Endothelial cell (in vitro differentiated cells): ENCODE measurements around the gene AMBP. TPM values are rescaled to one million over a fixed set of nuclear protein-coding genes. Genes with fewer than 3 reads are reported as not detected.

ENCODE experiments used
- DNase-seq: peaks from one replicate; pipeline ENCODE4 v3.0.0; 2021; ENCODE audit warnings: low spot score
- H3K27ac Mint-ChIP-seq: one replicate; pipeline ENCODE4 v1.8.0; 2021; ENCODE audit warnings: mixed read lengths, inconsistent platforms; ENCODE audit not compliant: unreplicated experiment
- H3K27me3 Mint-ChIP-seq: one replicate; pipeline ENCODE4 v1.8.0; 2021; ENCODE audit warnings: mild to moderate bottlenecking, moderate library complexity, mixed read lengths, inconsistent platforms; ENCODE audit not compliant: unreplicated experiment
- H3K36me3 Mint-ChIP-seq: one replicate; pipeline ENCODE4 v1.8.0; 2021; ENCODE audit warnings: mild to moderate bottlenecking, low read depth, mixed read lengths, inconsistent platforms; ENCODE audit not compliant: unreplicated experiment
- H3K4me1 Mint-ChIP-seq: one replicate; pipeline ENCODE4 v1.8.0; 2021; ENCODE audit warnings: mild to moderate bottlenecking, mixed read lengths, inconsistent platforms; ENCODE audit not compliant: unreplicated experiment
- H3K4me3 Mint-ChIP-seq: one replicate; pipeline ENCODE4 v1.8.0; 2021; ENCODE audit warnings: mild to moderate bottlenecking, mixed read lengths, inconsistent platforms; ENCODE audit not compliant: unreplicated experiment
- H3K9me3 Mint-ChIP-seq: one replicate; pipeline ENCODE4 v1.8.0; 2021; ENCODE audit warnings: mixed read lengths, inconsistent platforms; ENCODE audit not compliant: unreplicated experiment
- CTCF ChIP-seq: fragments of 200-600 bp; sonication (generic); IDR thresholded peaks from one replicate; pipeline ENCODE4 v1.5.0; 2021; ENCODE audit warnings: antibody characterized with exemption; ENCODE audit not compliant: unreplicated experiment
- total RNA-seq: library from RNA; stranded (reverse); fragmentation: NEBNext Ultra II Directional; extraction: Animal tissue kit (Norgen Biotek cat#: 25700); gene quantifications from one replicate; pipeline ENCODE4 v1.2.1, GENCODE V29; 2021; ENCODE audit not compliant: unreplicated experiment

The AMBP gene
- total RNA-seq, 1 donor from 2014 or later, result not detected

GRCh38 chr9:114124138-114124537, 46.0 kb upstream of the AMBP start:
- DNase-seq, result no peak
- no peak overlapping the region for H3K27ac Mint-ChIP-seq
- no peaks in the 10 kb centered on the region for H3K9me3 Mint-ChIP-seq
- H3K36me3 Mint-ChIP-seq, result peaks cover 12% of the 10 kb centered on the region
- peaks cover 12% of the 10 kb centered on the region for H3K4me1 Mint-ChIP-seq
- no peak for TF ChIP-seq CTCF
- H3K27me3 Mint-ChIP-seq, result peaks cover 9% of the 10 kb centered on the region
- no peak overlapping the region for H3K4me3 Mint-ChIP-seq

GRCh38 chr9:114123031-114123977, 45.2 kb upstream of the AMBP start:
- no peak overlapping the region for H3K4me3 Mint-ChIP-seq
- TF ChIP-seq CTCF, result no peak
- H3K4me1 Mint-ChIP-seq, result peaks cover 12% of the 10 kb centered on the region
- peaks cover 8% of the 10 kb centered on the region for H3K36me3 Mint-ChIP-seq
- H3K9me3 Mint-ChIP-seq, result no peaks in the 10 kb centered on the region
- H3K27me3 Mint-ChIP-seq, result peaks cover 9% of the 10 kb centered on the region
- no peak overlapping the region for H3K27ac Mint-ChIP-seq
- no peak for DNase-seq

GRCh38 chr9:114122136-114123027, 44.3 kb upstream of the AMBP start:
- TF ChIP-seq CTCF, result no peak
- H3K36me3 Mint-ChIP-seq, result peaks cover 4% of the 10 kb centered on the region
- H3K4me1 Mint-ChIP-seq, result peaks cover 12% of the 10 kb centered on the region
- no peak overlapping the region for H3K4me3 Mint-ChIP-seq
- peaks cover 9% of the 10 kb centered on the region for H3K27me3 Mint-ChIP-seq
- DNase-seq, result no peak
- no peak overlapping the region for H3K27ac Mint-ChIP-seq
- H3K9me3 Mint-ChIP-seq, result no peaks in the 10 kb centered on the region

- Mint-ChIP-seq H3K4me3 (no peak overlapping the region), H3K27ac (no peak overlapping the region), H3K27me3 (peaks cover 11% of the 10 kb centered on the region), H3K36me3 (no peaks in the 10 kb centered on the region), H3K9me3 (no peaks in the 10 kb centered on the region), H3K4me1 (peaks cover 12% of the 10 kb centered on the region)
- TF ChIP-seq CTCF, result no peak
- no peak for DNase-seq
Measured at GRCh38 chr9:114121227-114122135, 43.4 kb upstream of the AMBP start.
